Sigmoid colon (tissue), 7 donors: Measurements from ENCODE around the gene AVPR2. TPM values are rescaled to one million over a fixed set of nuclear protein-coding genes. Genes with fewer than 3 reads are reported as not detected.

Experiments
- DNase-seq: peaks from one replicate; pipeline ENCODE4 v3.0.0-alpha.2; 2019
- H3K27ac ChIP-seq, 4 donors: fragments of 200-600 bp; sonication (generic); one replicate each; pipeline ENCODE4 v1.5.1; 2016 to 2019; ENCODE audit warnings: mild to moderate bottlenecking in 1 of 4
- H3K27me3 ChIP-seq, 3 donors: fragments of 200-600 bp; sonication (generic); one replicate each; pipeline ENCODE4 v1.5.1; 2019; ENCODE audit warnings: mild to moderate bottlenecking in 1 of 3
- H3K36me3 ChIP-seq, 4 donors: fragments of 200-600 bp; sonication (generic); one replicate each; pipeline ENCODE4 v1.5.1; 2016 to 2019
- H3K4me1 ChIP-seq, 4 donors: fragments of 200-600 bp; sonication (generic); one replicate each; pipeline ENCODE4 v1.5.1; 2017 to 2019
- H3K4me3 ChIP-seq, 4 donors: fragments of 200-600 bp; sonication (generic); one replicate each; pipeline ENCODE4 v1.5.1; 2017 to 2019; ENCODE audit warnings: mild to moderate bottlenecking in 2 of 4, moderate library complexity in 1 of 4
- H3K9me3 ChIP-seq, 4 donors: fragments of 200-600 bp in 3 of 4; sonication (generic) in 3 of 4; one replicate each; pipeline versions ENCODE4 v1.5.1 to v1.6.1; 2013 to 2019
- EP300 ChIP-seq, 4 donors: sonication (generic); formaldehyde crosslinking; IDR thresholded peaks; one replicate each; pipeline ENCODE4 v1.6.1; 2017; ENCODE audit warnings: antibody characterized with exemption in 4 of 4
- POLR2A ChIP-seq, 2 donors: fragments of 450-650 bp; IDR thresholded peaks; one replicate each; pipeline ENCODE4 v1.6.1; 2016; ENCODE audit warnings: antibody characterized with exemption in 2 of 2, mild to moderate bottlenecking in 2 of 2, moderate library complexity in 2 of 2
- POLR2AphosphoS5 ChIP-seq, 4 donors: sonication (generic); formaldehyde crosslinking; IDR thresholded peaks; one replicate each; pipeline ENCODE4 v1.6.1; 2017; ENCODE audit warnings: antibody characterized with exemption in 4 of 4
- WGBS, 2 donors: extraction: QIAGEN DNeasy Blood & Tissue Kit; methylation state at CpG; one replicate each; pipeline ENCODE4 v1.1.7; 2013; 5-methylcytosine and 5-hydroxymethylcytosine counted together
- intact Hi-C: fragments of 100-400 bp; cut with DNase I; formaldehyde crosslinking; loops from one replicate; pipeline ENCODE4 v1.15.1; 2023
- polyA plus RNA-seq, 3 donors: library from polyadenylated mRNA; stranded (reverse); fragments of 200-250 nt; gene quantifications; one replicate each; pipeline ENCODE4 v1.2.3, GENCODE V29; 2013
- total RNA-seq, 4 donors: library from RNA; depleted of rRNA; stranded (reverse); fragments of >200 nt; gene quantifications; one replicate each; pipeline ENCODE4 v1.1.0, GENCODE V29; 2016
- TF ChIP-seq, protein P1 (sequence below), 4 experiments: fragments of 450-650 bp in 3 of 4; fragments of 200-600 bp in 1 of 4; IDR thresholded peaks; one replicate each; pipeline ENCODE4 v1.5.1; 2016 to 2019; ENCODE audit warnings: antibody characterized with exemption in 4 of 4, mild to moderate bottlenecking in 3 of 4, moderate library complexity in 2 of 4
- donor health status: healthy with polysubstance abuse.
- donor health status: Bipolar disorder and iron deficiency.
- donor health status: healthy.

AVPR2 gene
- total and polyA plus RNA-seq, 7 donors, result 1.1 to 2.2 (median 1.1) TPM; not detected in 2

DNA sequence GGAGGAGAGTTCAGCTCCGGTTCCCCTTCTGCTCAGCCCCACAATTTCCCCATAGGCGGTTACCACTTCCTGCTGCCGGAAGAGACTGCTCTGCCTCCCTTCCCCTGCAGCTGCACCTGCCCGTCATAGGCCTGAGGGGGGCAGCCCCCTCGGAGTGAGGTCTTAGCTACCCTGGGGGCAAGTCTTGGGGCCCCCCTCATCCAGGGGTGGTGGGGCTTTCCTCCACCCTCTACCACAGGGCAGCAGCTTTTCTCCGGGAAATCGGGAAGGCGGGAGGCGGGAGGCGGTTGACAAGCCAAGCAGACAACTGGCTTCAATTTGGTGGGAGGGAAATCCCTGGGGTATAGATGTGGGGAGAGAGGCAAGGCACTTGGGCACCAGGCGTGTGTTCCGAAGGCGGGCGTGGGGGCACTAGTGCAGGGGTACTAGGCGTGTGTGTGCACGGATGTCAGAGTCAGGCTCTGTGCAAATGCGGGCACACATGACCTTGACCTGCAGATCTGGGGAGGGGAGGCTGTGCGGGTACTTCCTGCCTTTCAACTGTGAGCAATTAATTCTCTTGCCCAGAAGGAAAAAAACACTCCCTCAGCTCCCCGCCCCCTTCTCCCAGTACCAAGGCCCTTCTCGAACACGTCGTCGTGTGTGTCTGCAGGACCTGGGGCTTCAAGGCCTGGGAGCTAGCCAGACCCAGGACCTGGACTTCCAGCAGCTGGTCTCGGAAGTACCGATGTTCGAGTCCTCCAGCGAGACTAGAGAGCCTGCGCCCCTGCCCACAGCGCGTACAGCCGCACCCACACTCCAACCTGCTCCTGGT, 22.6 kb downstream of the AVPR2 start:
- Histone ChIP-seq H3K27me3 (no peaks in the 10 kb centered on the region), H3K27ac (peak overlapping the region; percentile 90 to 96 (median 95)), H3K9me3 (no peaks in the 10 kb centered on the region), H3K4me3 (peak overlapping the region; percentile 42 to 63 (median 60)), H3K4me1 (peaks cover 0 to 38% (median 26%) of the 10 kb centered on the region in 4 donors), H3K36me3 (peaks cover 0 to 22% (median 6%) of the 10 kb centered on the region in 4 donors)
- intact Hi-C loops, result loop anchor here (5.0 kb wide), 1 partner anchor 135 kb away; the partner anchor contains the start of genes IDH3G and SSR4
- TF ChIP-seq EP300 (IDR thresholded peaks at IDR 0.05), result no peak
- TF ChIP-seq, protein P1, sequence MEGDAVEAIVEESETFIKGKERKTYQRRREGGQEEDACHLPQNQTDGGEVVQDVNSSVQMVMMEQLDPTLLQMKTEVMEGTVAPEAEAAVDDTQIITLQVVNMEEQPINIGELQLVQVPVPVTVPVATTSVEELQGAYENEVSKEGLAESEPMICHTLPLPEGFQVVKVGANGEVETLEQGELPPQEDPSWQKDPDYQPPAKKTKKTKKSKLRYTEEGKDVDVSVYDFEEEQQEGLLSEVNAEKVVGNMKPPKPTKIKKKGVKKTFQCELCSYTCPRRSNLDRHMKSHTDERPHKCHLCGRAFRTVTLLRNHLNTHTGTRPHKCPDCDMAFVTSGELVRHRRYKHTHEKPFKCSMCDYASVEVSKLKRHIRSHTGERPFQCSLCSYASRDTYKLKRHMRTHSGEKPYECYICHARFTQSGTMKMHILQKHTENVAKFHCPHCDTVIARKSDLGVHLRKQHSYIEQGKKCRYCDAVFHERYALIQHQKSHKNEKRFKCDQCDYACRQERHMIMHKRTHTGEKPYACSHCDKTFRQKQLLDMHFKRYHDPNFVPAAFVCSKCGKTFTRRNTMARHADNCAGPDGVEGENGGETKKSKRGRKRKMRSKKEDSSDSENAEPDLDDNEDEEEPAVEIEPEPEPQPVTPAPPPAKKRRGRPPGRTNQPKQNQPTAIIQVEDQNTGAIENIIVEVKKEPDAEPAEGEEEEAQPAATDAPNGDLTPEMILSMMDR (IDR thresholded peaks at IDR 0.05), result no peak
- TF ChIP-seq POLR2AphosphoS5 (IDR thresholded peaks at IDR 0.05), result peak in 1 of 4 donors; percentile 13
- TF ChIP-seq POLR2A (IDR thresholded peaks at IDR 0.05), result no peak
- WGBS, 2 donors, result 1 to 4% methylated on average over 31 of the region's 31 CpGs
- peak; percentile 80 for DNase-seq

DNA sequence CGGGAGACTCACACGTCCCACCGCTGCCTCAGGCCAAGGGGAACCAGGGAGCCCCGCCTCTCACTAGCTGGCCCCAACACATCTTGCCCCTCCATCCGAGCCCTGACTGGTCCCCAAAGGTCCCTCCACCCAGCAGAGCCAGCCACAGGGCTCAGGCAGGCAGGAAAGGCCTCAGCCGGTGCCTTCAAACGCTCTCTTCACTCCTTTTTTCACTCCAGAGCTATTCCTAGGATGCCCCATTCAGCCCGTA, 23.1 kb downstream of the AVPR2 start:
- H3K4me3 ChIP-seq, result peak overlapping the region; percentile 42 to 63 (median 60)
- TF ChIP-seq POLR2AphosphoS5 (IDR thresholded peaks at IDR 0.05) (no peak), POLR2A (IDR thresholded peaks at IDR 0.05) (no peak), EP300 (IDR thresholded peaks at IDR 0.05) (no peak)
- TF ChIP-seq, protein P1 (IDR thresholded peaks at IDR 0.05), result no peak
- no peak for DNase-seq
- H3K4me1 ChIP-seq, result peaks cover 0 to 33% (median 24%) of the 10 kb centered on the region in 4 donors
- H3K9me3 ChIP-seq, result no peaks in the 10 kb centered on the region
- WGBS, 2 donors, result 0 to 1% methylated on average over 8 of the region's 8 CpGs
- H3K27ac ChIP-seq, result peak overlapping the region; percentile 90 to 96 (median 95)
- H3K27me3 ChIP-seq, result no peaks in the 10 kb centered on the region
- intact Hi-C loops, result loop anchor here (5.0 kb wide), 1 partner anchor 135 kb away; the partner anchor contains the start of genes IDH3G and SSR4
- peaks cover 0 to 25% (median 6%) of the 10 kb centered on the region in 4 donors for H3K36me3 ChIP-seq

DNA sequence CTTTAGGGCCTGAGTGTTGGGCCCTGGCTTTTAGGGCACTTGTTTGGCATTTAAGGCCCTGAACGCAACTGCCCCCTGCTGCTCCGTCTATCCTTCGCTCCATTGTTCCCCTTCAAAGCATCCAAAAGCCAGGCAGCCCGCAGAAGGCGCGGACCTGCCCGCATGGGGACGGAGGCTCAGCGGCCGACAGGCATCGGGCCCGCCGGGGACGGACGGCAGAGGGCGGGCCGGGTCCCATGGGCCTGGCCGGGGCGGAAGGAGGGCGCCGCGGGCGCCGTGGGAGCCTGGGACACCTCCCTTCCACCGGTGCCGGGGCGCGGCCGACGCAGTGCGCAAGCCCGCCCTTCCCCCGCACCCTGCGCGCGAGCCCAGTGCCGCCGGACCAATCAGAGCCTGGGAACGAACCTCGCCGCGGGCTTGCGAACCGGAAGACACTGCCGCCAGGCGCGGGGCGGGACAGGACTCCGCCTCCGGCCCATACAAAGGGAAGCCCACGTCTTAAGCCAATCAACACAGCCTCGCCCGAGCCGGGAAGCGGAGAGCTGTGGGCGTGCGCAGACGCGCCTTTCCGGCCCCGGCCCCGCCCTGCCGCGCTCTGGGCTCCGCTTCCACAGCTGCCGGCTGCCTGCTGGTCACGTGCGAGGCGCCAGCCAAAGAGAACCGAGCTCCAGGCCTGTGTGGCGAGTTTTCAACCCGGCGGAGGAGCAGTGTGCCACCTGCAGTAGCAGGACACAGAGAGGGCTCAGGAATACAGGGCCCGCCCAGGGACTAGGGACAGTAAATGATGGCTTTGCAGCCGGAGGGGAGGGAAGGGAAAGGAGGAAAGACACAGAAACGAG, 23.7 kb downstream of the AVPR2 start:
- Histone ChIP-seq H3K4me3 (peak overlapping the region; percentile 42 to 63 (median 60)), H3K36me3 (peaks cover 0 to 26% (median 6%) of the 10 kb centered on the region in 4 donors), H3K4me1 (peaks cover 0 to 29% (median 21%) of the 10 kb centered on the region in 4 donors), H3K27ac (peak overlapping the region; percentile 90 to 96 (median 95)), H3K27me3 (no peaks in the 10 kb centered on the region), H3K9me3 (no peaks in the 10 kb centered on the region)
- TF ChIP-seq POLR2AphosphoS5 (IDR thresholded peaks at IDR 0.05) (peak; percentile 21 to 79 (median 66)), EP300 (IDR thresholded peaks at IDR 0.05) (no peak), POLR2A (IDR thresholded peaks at IDR 0.05) (peak in 1 of 2 donors; percentile 30)
- TF ChIP-seq, protein P1 (IDR thresholded peaks at IDR 0.05), result peak in 1 of 4 experiments; percentile 25
- intact Hi-C loops, result loop anchor here (1.0 to 5.0 kb wide), 2 partner anchors 43 to 136 kb away; partner anchors contain the start of genes HCFC1, IDH3G and SSR4
- peak; percentile 98 for DNase-seq
- WGBS, 2 donors, result 0% methylated on average over 76 of the region's 76 CpGs

DNA sequence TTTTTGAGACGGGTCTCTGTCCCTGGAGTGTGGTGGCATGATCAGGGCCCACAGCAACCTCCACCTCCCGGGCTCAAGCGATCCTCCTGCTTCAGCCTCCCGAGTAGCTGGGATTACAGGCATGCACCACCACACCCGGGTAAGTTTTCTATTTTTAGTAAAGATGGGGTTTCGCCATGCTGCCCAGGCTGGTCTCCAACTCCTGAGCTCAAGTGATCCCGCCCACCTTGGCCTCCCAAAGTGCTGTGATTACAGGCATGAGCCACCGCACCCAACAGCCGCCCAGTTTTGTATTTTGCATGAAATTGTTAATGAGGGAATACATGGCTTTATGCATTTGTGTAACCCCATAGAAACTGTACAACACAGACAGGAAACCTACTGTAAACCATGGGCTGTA, 24.4 kb downstream of the AVPR2 start:
- Histone ChIP-seq H3K4me3 (peak overlapping the region in 1 of 4 donors; percentile 63), H3K9me3 (no peaks in the 10 kb centered on the region), H3K27me3 (no peaks in the 10 kb centered on the region), H3K36me3 (peaks cover 0 to 26% (median 6%) of the 10 kb centered on the region in 4 donors), H3K27ac (peak overlapping the region; percentile 70 to 90 (median 74)), H3K4me1 (peaks cover 0 to 31% (median 23%) of the 10 kb centered on the region in 4 donors)
- TF ChIP-seq POLR2AphosphoS5 (IDR thresholded peaks at IDR 0.05), result no peak
- no peak for TF ChIP-seq EP300 (IDR thresholded peaks at IDR 0.05)
- TF ChIP-seq POLR2A (IDR thresholded peaks at IDR 0.05), result no peak
- TF ChIP-seq, protein P1 (IDR thresholded peaks at IDR 0.05), result no peak
- WGBS, 2 donors, result 7 to 25% methylated on average over 9 of the region's 9 CpGs
- no peak for DNase-seq
- intact Hi-C loops, result loop anchor here (1.0 to 5.0 kb wide), 2 partner anchors 42 to 137 kb away; partner anchors contain the start of genes HCFC1, IDH3G and SSR4
